T-helper 2 cell treated with Interferon-gamma antibody and Interleukin-4, amounts not matched to agents 5 μg/mL and 100 μg/mL, for 36 hours (primary cell): ENCODE results near the gene DCUN1D3.
A peak's percentile ranks its signal among the peaks of the same experiment; 100 is the strongest.
"Not testable (repeated sequence)": the region's sequence is repeated elsewhere in the genome, so short reads cannot be mapped to it uniquely, and the experiment has no call there.

Source experiments
- DNase-seq: peaks from one replicate; pipeline ENCODE4 v3.0.0; 2021; ENCODE audit warnings: low spot score
- H3K27ac Mint-ChIP-seq: one replicate; pipeline ENCODE4 v1.8.0; 2021; ENCODE audit warnings: mild to moderate bottlenecking, mixed read lengths
- H3K27me3 Mint-ChIP-seq: one replicate; pipeline ENCODE4 v1.8.0; 2021; ENCODE audit warnings: low read depth, mixed read lengths
- H3K36me3 Mint-ChIP-seq: one replicate; pipeline ENCODE4 v1.8.0; 2021; ENCODE audit warnings: low read depth, mixed read lengths
- H3K4me1 Mint-ChIP-seq: one replicate; pipeline ENCODE4 v1.8.0; 2021; ENCODE audit warnings: low read depth, mixed read lengths
- H3K4me3 Mint-ChIP-seq: one replicate; pipeline ENCODE4 v1.8.0; 2022; ENCODE audit warnings: mild to moderate bottlenecking, moderate library complexity, mixed read lengths
- H3K9me3 Mint-ChIP-seq: one replicate; pipeline ENCODE4 v1.8.0; 2021; ENCODE audit warnings: mixed read lengths

Gene DCUN1D3, protein sequence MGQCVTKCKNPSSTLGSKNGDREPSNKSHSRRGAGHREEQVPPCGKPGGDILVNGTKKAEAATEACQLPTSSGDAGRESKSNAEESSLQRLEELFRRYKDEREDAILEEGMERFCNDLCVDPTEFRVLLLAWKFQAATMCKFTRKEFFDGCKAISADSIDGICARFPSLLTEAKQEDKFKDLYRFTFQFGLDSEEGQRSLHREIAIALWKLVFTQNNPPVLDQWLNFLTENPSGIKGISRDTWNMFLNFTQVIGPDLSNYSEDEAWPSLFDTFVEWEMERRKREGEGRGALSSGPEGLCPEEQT

DNA sequence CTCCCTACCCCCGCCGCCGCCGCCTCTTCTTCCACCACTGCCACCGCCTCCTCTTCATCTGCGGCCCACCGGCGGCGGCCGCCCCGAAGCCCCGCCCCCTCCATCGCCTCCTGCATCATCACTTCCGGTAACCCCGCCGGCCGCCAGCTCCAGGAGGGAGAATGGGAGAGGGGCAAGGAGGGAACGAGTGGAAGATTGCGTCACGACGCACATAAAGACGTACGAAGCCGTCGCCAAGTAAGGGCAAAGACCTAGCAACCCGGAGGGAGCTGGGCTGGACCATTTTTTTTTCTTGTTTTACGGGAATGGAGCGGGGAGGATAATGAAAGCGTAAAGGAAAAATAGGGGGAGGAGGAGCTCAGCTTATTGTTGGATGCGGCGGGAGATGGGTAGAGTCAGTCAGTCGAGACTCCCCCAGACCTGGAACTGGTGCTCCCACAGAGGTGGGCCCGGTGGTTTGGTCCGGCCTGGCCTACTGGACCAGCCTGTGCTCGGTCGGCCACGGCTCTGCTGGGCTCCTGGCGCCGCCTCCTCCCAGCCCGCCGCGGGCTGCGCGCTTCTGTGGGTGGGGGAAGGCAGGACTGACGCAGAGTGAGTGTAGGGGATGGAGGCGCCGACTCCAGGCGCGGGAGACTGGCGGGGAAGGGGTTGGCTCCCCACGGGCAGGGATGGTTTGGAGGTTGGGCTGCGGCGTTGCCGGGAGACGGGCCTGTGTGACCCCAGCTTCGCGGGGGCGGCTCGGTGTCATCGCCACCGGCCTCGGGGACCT is at the start of gene DCUN1D3, which contains the start of gene LYRM1:
Gene DCUN1D3 (minus strand): TSS at position 60 of the 769 bp plus-strand sequence. CDS start 37,820 bp downstream, outside the sequence.
Gene LYRM1 (plus strand): TSS at position 473 of the 769 bp plus-strand sequence. CDS start 14,785 bp downstream, outside the sequence.
- Mint-ChIP-seq H3K27me3 (no peaks in the 10 kb centered on the region), H3K4me3 (peak within 1 kb of the TSS; percentile 99), H3K27ac (peak within 1 kb of the TSS; percentile 100), H3K9me3 (no peaks in the 10 kb centered on the region), H3K36me3 (peaks cover 33% of the 10 kb centered on the region), H3K4me1 (peaks cover 69% of the 10 kb centered on the region)
- DNase-seq = peak; percentile 90

DNA sequence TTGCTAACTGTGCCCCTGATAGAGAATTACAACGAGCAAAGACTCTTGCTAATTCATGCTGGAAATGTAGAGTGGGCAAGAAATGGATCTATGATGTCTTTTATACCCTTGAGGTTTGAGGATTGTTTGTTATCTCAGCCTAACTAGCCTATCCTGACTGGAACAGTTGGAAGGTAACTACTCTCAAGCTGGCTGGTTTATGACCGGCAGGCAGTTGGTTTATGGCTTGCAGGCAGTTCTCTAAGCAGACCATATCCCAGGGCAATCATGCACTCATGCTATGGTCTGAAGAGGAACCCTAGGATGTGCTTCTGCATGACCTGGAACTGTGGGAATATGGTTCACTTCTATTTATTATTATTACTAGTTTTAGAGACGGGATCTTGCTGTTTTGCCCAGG is 49.5 kb upstream of the DCUN1D3 start:
- no peak overlapping the region for H3K4me3 Mint-ChIP-seq
- no peaks in the 10 kb centered on the region for H3K9me3 Mint-ChIP-seq
- DNase-seq = no peak

DNA sequence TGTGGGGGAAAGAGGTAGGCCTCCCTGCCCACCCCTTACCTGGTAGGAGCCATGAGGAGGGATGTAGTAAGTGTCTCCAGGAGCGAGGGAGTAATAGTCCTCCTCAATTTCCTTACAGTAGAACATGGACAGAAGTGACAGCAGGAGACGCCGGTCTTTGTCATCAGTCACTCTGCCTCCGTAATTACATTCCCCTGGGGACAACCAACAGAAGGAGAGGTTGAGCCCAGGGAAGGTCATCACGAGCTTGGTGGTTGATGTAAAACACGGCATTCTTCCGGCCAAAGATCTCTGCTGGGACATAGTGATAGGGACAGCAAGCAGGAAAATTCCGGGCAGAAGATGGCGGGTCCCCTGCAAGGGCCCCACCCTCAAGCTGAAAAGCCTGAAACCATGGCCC is 48.3 kb upstream of the DCUN1D3 start:
- Mint-ChIP-seq H3K27me3 (peaks cover 9% of the 10 kb centered on the region), H3K36me3 (no peaks in the 10 kb centered on the region), H3K27ac (no peak overlapping the region), H3K4me1 (peaks cover 23% of the 10 kb centered on the region), H3K9me3 (no peaks in the 10 kb centered on the region), H3K4me3 (no peak overlapping the region)
- DNase-seq = no peak

More for the DNA sequence above, 49.5 kb upstream of the DCUN1D3 start:
- no peaks in the 10 kb centered on the region for H3K36me3 Mint-ChIP-seq
- H3K27me3 Mint-ChIP-seq = peaks cover 10% of the 10 kb centered on the region
- H3K27ac Mint-ChIP-seq = no peak overlapping the region
- peaks cover 12% of the 10 kb centered on the region for H3K4me1 Mint-ChIP-seq

DNA sequence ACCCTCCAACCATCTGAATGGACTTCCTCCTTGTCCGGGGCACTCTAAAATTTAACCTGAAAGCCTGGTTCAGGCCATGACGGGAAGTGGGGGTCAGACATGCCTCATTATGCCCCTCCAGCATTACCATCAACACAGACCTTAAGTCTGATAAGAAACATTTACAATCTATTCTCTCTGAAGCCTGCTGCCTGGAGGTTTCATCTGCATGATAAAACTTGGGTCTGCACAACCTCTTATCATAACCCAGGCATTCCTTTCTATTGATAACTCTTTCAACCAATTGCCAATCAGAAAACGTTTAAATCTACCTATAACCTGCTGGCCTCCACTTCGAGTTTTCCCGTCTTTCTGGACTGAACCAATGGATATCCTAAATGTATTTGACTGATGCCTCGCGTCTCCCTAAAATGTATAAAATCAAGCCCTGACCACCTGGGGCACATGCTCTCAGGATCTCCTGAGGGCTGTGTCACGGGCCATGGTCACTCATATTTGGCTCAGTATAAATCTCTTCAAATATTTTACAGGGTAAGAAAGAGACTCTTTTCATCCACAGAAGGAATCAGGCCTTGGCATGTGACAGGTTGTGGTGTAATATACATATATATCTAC is 46.0 kb upstream of the DCUN1D3 start:
- Mint-ChIP-seq H3K36me3 (no peaks in the 10 kb centered on the region), H3K4me1 (peaks cover 37% of the 10 kb centered on the region), H3K9me3 (no peaks in the 10 kb centered on the region), H3K27me3 (peaks cover 3% of the 10 kb centered on the region), H3K27ac (peak overlapping the region; percentile 33), H3K4me3 (no peak overlapping the region)
- DNase-seq = no peak

DNA sequence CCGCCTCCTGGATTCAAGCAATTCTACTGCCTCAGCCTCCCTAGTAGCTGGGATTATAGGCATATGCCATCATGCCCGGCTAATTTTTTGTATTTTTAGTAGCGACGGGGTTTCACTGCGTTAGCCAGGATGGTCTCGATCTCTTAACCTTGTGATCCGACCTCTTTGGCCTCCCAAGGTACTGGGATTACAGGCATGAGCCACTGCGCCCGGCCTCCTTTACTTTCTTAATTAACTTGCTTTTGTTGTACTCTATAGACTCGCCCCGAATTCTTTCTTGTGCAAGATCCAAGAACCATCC is 45.4 kb upstream of the DCUN1D3 start:
- H3K4me3 Mint-ChIP-seq, H3K9me3 Mint-ChIP-seq, H3K27me3 Mint-ChIP-seq, H3K36me3 Mint-ChIP-seq, DNase-seq: not testable (repeated sequence)
- Mint-ChIP-seq H3K27ac (peak overlapping the region; percentile 33), H3K4me1 (peaks cover 42% of the 10 kb centered on the region)

DNA sequence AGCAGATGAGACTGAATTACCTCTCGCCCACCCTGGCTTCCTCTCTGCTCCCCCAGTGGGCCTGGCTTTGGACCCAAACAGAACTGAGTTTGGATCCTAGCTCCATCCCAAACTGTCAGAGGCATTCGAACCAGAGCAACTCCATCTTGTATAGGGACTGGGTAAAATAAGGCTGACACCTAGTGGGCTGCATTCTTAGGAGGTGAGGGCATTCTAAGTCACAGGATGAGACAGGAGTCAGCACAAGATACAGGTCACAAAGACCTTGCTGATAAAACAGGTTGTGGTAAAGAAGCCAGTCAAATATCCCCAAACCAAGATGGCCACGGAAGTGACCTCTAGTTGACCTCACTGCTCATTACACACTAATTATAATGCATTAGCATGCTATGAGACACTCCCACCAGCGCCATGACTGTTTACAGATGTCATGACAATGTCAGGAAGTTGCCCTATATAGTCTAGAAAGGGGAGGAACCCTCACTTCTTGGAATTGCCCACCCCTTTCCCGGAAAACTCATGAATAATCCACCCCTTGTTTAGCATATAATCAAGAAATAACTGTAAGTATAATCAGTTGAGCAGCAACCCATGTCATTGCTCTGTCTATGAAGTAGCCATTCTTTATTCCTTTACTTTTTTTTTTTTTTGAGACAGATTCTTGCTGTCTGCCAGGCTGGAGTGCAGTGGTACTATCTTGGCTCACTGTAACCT is 44.9 kb upstream of the DCUN1D3 start:
- peak; percentile 71 for DNase-seq
- H3K27me3 Mint-ChIP-seq = no peaks in the 10 kb centered on the region
- H3K9me3 Mint-ChIP-seq = no peaks in the 10 kb centered on the region
- peaks cover 42% of the 10 kb centered on the region for H3K4me1 Mint-ChIP-seq
- no peaks in the 10 kb centered on the region for H3K36me3 Mint-ChIP-seq
- peak overlapping the region; percentile 12 for H3K4me3 Mint-ChIP-seq
- peak overlapping the region; percentile 91 for H3K27ac Mint-ChIP-seq

DNA sequence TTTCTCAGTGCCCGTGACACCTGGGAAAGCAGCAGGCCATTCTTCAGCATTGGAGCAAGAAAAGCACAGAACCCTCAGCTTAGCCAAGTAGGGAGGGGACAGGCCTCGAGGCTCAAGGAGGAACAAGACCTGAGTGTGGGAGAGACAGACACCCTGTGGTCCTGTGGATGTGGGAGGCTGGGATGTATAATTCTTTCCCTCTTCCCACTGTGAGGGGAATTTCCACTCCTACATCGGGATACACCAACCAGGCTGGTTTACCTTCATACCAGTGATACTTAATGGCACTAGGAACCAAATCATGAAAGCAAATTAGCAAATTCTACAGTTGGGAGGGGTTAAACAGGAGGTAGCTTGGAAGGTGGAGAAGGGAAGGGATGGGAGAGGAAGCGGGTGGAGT is 42.1 kb upstream of the DCUN1D3 start:
- peaks cover 49% of the 10 kb centered on the region for H3K4me1 Mint-ChIP-seq
- no peak for DNase-seq
- no peaks in the 10 kb centered on the region for H3K27me3 Mint-ChIP-seq
- H3K4me3 Mint-ChIP-seq = no peak overlapping the region
- H3K36me3 Mint-ChIP-seq = no peaks in the 10 kb centered on the region
- H3K9me3 Mint-ChIP-seq = no peaks in the 10 kb centered on the region
- peak overlapping the region; percentile 45 for H3K27ac Mint-ChIP-seq

DNA sequence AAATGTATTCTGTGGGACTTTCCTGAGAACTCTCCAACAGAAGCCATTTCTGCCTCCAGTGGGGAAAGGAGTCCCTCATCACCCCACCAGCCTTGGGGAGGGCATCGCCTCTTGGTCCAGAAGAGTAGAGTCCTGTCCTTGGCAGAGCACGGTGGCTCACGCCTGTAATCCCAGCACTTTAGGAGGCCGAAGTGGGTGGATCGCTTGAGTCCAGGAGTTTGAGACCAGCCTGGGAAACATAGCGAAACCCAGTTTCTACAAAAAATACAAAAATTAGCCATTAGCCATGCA is 41.4 kb upstream of the DCUN1D3 start:
- H3K27me3 Mint-ChIP-seq = no peaks in the 10 kb centered on the region
- no peak for DNase-seq
- peak overlapping the region; percentile 35 for H3K4me3 Mint-ChIP-seq
- no peaks in the 10 kb centered on the region for H3K9me3 Mint-ChIP-seq
- H3K4me1 Mint-ChIP-seq = peaks cover 50% of the 10 kb centered on the region
- peak overlapping the region; percentile 47 for H3K27ac Mint-ChIP-seq
- no peaks in the 10 kb centered on the region for H3K36me3 Mint-ChIP-seq

DNA sequence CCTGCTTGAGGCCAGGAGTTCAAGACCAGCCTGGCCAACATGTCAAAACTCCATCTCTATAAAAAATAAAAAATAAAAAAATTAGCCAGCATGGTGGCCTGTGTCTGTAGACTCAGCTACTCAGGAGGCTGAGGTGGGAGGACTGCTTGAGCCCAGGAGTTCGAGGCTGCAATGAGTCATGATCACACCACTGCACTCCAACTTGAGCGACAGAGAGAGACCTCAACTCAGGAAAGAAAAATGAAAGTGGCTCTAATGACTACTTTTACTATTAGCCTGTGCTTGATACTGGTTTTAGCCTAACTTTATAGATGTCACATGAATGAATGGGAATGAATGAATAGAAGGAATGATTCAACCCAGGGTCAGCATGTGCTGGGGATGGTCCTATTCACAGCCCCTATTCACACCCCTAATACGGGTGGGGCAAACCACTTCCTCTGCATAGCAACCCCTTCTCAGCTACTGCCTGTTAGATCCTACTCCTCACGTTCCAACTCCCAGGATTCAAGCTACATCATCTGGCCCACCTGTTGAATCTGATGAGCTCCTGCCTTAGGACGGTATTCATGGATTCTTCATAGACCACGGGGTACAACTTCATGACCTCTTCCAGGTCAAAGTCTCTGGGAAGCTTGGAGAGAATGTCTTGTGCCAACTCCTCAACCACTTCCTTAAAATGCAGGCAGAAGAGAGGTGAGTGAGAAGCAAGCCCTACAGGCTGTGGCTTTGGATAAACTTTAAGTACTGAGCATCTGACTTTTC is 40.9 kb upstream of the DCUN1D3 start:
- Mint-ChIP-seq H3K4me3 (peak overlapping the region; percentile 35), H3K27ac (peak overlapping the region; percentile 47), H3K9me3 (no peaks in the 10 kb centered on the region), H3K36me3 (no peaks in the 10 kb centered on the region), H3K27me3 (no peaks in the 10 kb centered on the region), H3K4me1 (peaks cover 50% of the 10 kb centered on the region)
- DNase-seq = peak; percentile 33

DNA sequence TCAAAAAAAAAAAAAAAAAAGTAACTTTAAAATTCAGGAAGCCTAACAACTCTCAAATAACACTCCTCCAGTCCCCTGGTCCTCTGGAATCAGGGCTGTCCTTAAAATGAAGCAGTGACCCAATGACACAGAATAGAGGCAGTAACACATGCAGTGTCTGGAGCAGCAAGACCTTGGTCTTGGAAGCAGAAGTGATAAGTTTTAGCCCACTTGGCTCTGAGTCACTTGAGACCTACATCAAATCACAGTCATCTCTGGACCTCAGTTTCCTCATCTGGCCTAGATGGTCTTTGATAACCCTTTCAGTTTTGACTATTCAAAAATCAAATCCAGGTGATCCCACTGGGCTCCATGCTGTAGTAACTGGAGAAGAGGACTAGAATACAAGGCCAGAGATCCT is 39.5 kb upstream of the DCUN1D3 start:
- peak; percentile 40 for DNase-seq
- H3K9me3 Mint-ChIP-seq = no peaks in the 10 kb centered on the region
- H3K27ac Mint-ChIP-seq = no peak overlapping the region
- H3K36me3 Mint-ChIP-seq = no peaks in the 10 kb centered on the region
- H3K4me3 Mint-ChIP-seq = no peak overlapping the region
- H3K4me1 Mint-ChIP-seq = peaks cover 38% of the 10 kb centered on the region
- no peaks in the 10 kb centered on the region for H3K27me3 Mint-ChIP-seq

DNA sequence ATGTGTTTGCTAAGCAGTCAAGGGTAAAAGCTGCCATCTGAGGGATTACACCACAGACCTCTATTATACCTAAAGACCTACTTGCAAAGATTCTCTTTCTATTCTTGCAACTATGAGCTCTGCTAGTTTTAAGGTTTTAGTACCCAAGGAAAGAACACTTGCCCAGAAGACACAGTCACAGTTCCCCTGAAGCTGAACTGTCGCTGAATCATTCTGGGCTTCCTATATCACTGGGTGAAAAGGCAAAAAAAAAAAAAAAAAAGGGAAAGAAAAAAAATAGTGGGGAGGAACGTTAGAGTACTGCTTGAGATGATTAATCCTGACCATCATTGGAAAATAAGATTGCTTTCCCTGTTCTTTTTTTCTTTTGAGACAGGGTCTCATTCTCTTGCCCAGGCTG is 38.3 kb upstream of the DCUN1D3 start:
- H3K4me1 Mint-ChIP-seq = peaks cover 28% of the 10 kb centered on the region
- peak overlapping the region; percentile 3 for H3K4me3 Mint-ChIP-seq
- no peaks in the 10 kb centered on the region for H3K27me3 Mint-ChIP-seq
- H3K36me3 Mint-ChIP-seq = no peaks in the 10 kb centered on the region
- no peaks in the 10 kb centered on the region for H3K9me3 Mint-ChIP-seq
- DNase-seq = peak; percentile 24
- H3K27ac Mint-ChIP-seq = peak overlapping the region; percentile 58

DNA sequence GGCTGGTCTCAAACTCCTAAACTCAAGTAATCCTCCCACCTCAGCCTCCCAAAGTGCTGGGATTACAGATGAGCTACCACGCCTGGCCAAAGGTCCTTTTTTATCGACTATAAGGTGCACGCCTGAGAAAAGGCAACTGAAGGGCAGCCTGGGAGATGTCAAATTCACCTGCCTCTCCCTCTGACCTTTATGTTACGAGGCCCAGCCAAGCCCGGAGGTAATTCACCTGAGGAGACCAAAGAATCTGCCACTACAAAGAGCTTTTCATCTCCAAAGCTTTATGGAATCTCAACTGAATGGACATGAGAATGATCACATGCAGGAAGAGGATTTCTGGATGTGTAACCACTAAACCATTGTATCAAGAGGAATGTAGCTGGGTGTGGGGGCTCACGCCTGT is 37.6 kb upstream of the DCUN1D3 start:
- Mint-ChIP-seq H3K27me3 (no peaks in the 10 kb centered on the region), H3K36me3 (no peaks in the 10 kb centered on the region), H3K4me1 (peaks cover 25% of the 10 kb centered on the region), H3K27ac (no peak overlapping the region), H3K9me3 (no peaks in the 10 kb centered on the region), H3K4me3 (no peak overlapping the region)
- no peak for DNase-seq

DNA sequence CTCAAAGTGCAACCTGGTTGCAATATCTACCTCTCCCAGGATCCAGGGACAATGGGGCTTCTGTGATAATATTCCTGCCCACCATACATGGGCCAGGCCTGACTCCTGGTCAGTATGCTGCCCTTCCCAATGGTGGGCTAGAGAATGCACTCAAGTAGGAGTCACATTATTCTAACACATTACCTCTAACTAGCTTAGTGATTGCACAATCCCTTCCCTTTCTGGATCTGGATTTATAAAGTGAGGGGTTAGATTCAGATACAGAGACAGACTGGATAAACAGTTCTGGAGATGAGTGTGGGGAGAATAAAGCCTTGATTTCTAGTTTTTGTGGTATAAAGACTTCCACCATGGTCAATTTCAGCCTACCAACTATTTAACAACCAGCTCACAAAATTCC is 33.4 kb upstream of the DCUN1D3 start:
- H3K4me1 Mint-ChIP-seq = peaks cover 8% of the 10 kb centered on the region
- H3K27me3 Mint-ChIP-seq = no peaks in the 10 kb centered on the region
- no peaks in the 10 kb centered on the region for H3K9me3 Mint-ChIP-seq
- no peak for DNase-seq
- H3K27ac Mint-ChIP-seq = no peak overlapping the region
- H3K4me3 Mint-ChIP-seq = no peak overlapping the region
- H3K36me3 Mint-ChIP-seq = no peaks in the 10 kb centered on the region
